ENCODE results near the gene FXR2.

Gene FXR2

DNA sequence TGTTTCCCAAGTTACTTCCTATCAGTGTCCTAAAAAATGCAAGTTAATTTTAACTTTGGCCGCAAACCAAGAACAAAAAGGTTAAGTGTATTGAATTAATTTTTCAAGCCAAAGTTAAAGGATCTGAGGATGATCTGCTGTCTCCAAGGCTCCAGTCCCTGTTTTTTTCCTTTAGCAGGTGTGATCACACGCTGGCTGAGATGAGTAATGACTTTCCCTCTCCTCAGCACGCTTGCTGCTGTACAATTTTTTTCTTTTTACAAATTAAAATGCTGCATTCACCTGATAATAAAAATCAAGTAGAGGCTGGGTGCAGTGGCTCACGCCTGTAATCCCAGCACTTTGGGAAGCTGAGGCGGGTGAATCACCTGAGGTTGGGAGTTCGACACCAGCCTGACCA is 69.8 kb downstream of the FXR2 start:
- no peak for DNase-seq

Measured in GF-D8 (cell line).